ENCODE results near the gene PRAMEF33.
"Not testable (repeated sequence)": the region's sequence is repeated elsewhere in the genome, so short reads cannot be mapped to it uniquely, and the experiment has no call there.

Gene PRAMEF33

GRCh38 chr1:13297216-13297931 lies 6.0 kb upstream of the PRAMEF33 start:
- H3K27me3 ChIP-seq (ENCODE audit: insufficient read depth, low read length, poor library complexity, severe bottlenecking); H3K9me3 ChIP-seq (ENCODE audit: insufficient read depth, low read depth, low read length): not testable (repeated sequence)

GRCh38 chr1:13298699-13299098 lies 4.6 kb upstream of the PRAMEF33 start:
- H3K9me2 ChIP-seq (replicated peaks; ENCODE audit: low read depth, low read length); H3K4me1 ChIP-seq (ENCODE audit: insufficient read depth, low read length, poor library complexity, severe bottlenecking); H3K4me2 ChIP-seq (ENCODE audit: low read depth, low read length, poor library complexity, severe bottlenecking); H3K9ac ChIP-seq (ENCODE audit: low read depth, low read length, poor library complexity, severe bottlenecking); H2AFZ ChIP-seq (ENCODE audit: low read length); H3K79me2 ChIP-seq (ENCODE audit: insufficient read depth, low read length); H3K36me3 ChIP-seq (ENCODE audit: insufficient read depth, low read length); H4K20me1 ChIP-seq (ENCODE audit: insufficient read depth, low read length, poor library complexity, severe bottlenecking); H3F3A ChIP-seq (ENCODE audit: low read depth); H3K9me3 ChIP-seq (ENCODE audit: insufficient read depth, low read depth, low read length); H3K4me3 ChIP-seq (ENCODE audit: low read length, poor library complexity, severe bottlenecking); H3K27me3 ChIP-seq (ENCODE audit: insufficient read depth, low read length, poor library complexity, severe bottlenecking): not testable (repeated sequence)

More at GRCh38 chr1:13297216-13297931, 6.0 kb upstream of the PRAMEF33 start:
- H3K4me2 ChIP-seq (ENCODE audit: low read depth, low read length, poor library complexity, severe bottlenecking); H3K9me2 ChIP-seq (replicated peaks; ENCODE audit: low read depth, low read length); H4K20me1 ChIP-seq (ENCODE audit: insufficient read depth, low read length, poor library complexity, severe bottlenecking); H2AFZ ChIP-seq (ENCODE audit: low read length); H3F3A ChIP-seq (ENCODE audit: low read depth); H3K4me1 ChIP-seq (ENCODE audit: insufficient read depth, low read length, poor library complexity, severe bottlenecking); H3K4me3 ChIP-seq (ENCODE audit: low read length, poor library complexity, severe bottlenecking); H3K9ac ChIP-seq (ENCODE audit: low read depth, low read length, poor library complexity, severe bottlenecking); H3K79me2 ChIP-seq (ENCODE audit: insufficient read depth, low read length); H3K36me3 ChIP-seq (ENCODE audit: insufficient read depth, low read length): not testable (repeated sequence)

- not testable (repeated sequence) for H3K9ac ChIP-seq (ENCODE audit: low read depth, low read length, poor library complexity, severe bottlenecking); H3K4me3 ChIP-seq (ENCODE audit: low read length, poor library complexity, severe bottlenecking); H3K9me2 ChIP-seq (replicated peaks; ENCODE audit: low read depth, low read length); H2AFZ ChIP-seq (ENCODE audit: low read length); H3K27me3 ChIP-seq (ENCODE audit: insufficient read depth, low read length, poor library complexity, severe bottlenecking); H3K4me2 ChIP-seq (ENCODE audit: low read depth, low read length, poor library complexity, severe bottlenecking); H4K20me1 ChIP-seq (ENCODE audit: insufficient read depth, low read length, poor library complexity, severe bottlenecking); H3K4me1 ChIP-seq (ENCODE audit: insufficient read depth, low read length, poor library complexity, severe bottlenecking); H3K36me3 ChIP-seq (ENCODE audit: insufficient read depth, low read length); H3K79me2 ChIP-seq (ENCODE audit: insufficient read depth, low read length); H3K9me3 ChIP-seq (ENCODE audit: insufficient read depth, low read depth, low read length); H3F3A ChIP-seq (ENCODE audit: low read depth)
These were observed 1.1 kb upstream of the PRAMEF33 start for GRCh38 chr1:13302197-13302596.

GRCh38 chr1:13315281-13315680 lies 11.9 kb downstream of the PRAMEF33 start, which contains the start of gene PRAMEF15:
PRAMEF15 (plus strand) TSS chr1:13315581; CDS start chr1:13318408, 2,827 bp downstream.
- H4K20me1 ChIP-seq (ENCODE audit: insufficient read depth, low read length, poor library complexity, severe bottlenecking); H3K79me2 ChIP-seq (ENCODE audit: insufficient read depth, low read length); H3F3A ChIP-seq (ENCODE audit: low read depth); H3K9ac ChIP-seq (ENCODE audit: low read depth, low read length, poor library complexity, severe bottlenecking); H3K4me1 ChIP-seq (ENCODE audit: insufficient read depth, low read length, poor library complexity, severe bottlenecking); H3K4me2 ChIP-seq (ENCODE audit: low read depth, low read length, poor library complexity, severe bottlenecking); H3K9me2 ChIP-seq (replicated peaks; ENCODE audit: low read depth, low read length); H3K9me3 ChIP-seq (ENCODE audit: insufficient read depth, low read depth, low read length); H3K27me3 ChIP-seq (ENCODE audit: insufficient read depth, low read length, poor library complexity, severe bottlenecking); H2AFZ ChIP-seq (ENCODE audit: low read length); H3K36me3 ChIP-seq (ENCODE audit: insufficient read depth, low read length); H3K4me3 ChIP-seq (ENCODE audit: low read length, poor library complexity, severe bottlenecking): not testable (repeated sequence)

GRCh38 chr1:13342496-13342895 lies 39.2 kb downstream of the PRAMEF33 start:
- H3K4me2 ChIP-seq (ENCODE audit: low read depth, low read length, poor library complexity, severe bottlenecking); H2AFZ ChIP-seq (ENCODE audit: low read length); H4K20me1 ChIP-seq (ENCODE audit: insufficient read depth, low read length, poor library complexity, severe bottlenecking); H3K4me3 ChIP-seq (ENCODE audit: low read length, poor library complexity, severe bottlenecking); H3K9ac ChIP-seq (ENCODE audit: low read depth, low read length, poor library complexity, severe bottlenecking); H3K9me3 ChIP-seq (ENCODE audit: insufficient read depth, low read depth, low read length); H3F3A ChIP-seq (ENCODE audit: low read depth); H3K27me3 ChIP-seq (ENCODE audit: insufficient read depth, low read length, poor library complexity, severe bottlenecking); H3K4me1 ChIP-seq (ENCODE audit: insufficient read depth, low read length, poor library complexity, severe bottlenecking); H3K9me2 ChIP-seq (replicated peaks; ENCODE audit: low read depth, low read length); H3K36me3 ChIP-seq (ENCODE audit: insufficient read depth, low read length); H3K79me2 ChIP-seq (ENCODE audit: insufficient read depth, low read length): not testable (repeated sequence)

- H3K4me3 ChIP-seq (ENCODE audit: low read length, poor library complexity, severe bottlenecking); H3K4me2 ChIP-seq (ENCODE audit: low read depth, low read length, poor library complexity, severe bottlenecking); H3K9me3 ChIP-seq (ENCODE audit: insufficient read depth, low read depth, low read length); H4K20me1 ChIP-seq (ENCODE audit: insufficient read depth, low read length, poor library complexity, severe bottlenecking); H3F3A ChIP-seq (ENCODE audit: low read depth); H3K79me2 ChIP-seq (ENCODE audit: insufficient read depth, low read length); H3K9ac ChIP-seq (ENCODE audit: low read depth, low read length, poor library complexity, severe bottlenecking); H3K27me3 ChIP-seq (ENCODE audit: insufficient read depth, low read length, poor library complexity, severe bottlenecking); H3K36me3 ChIP-seq (ENCODE audit: insufficient read depth, low read length); H3K4me1 ChIP-seq (ENCODE audit: insufficient read depth, low read length, poor library complexity, severe bottlenecking); H2AFZ ChIP-seq (ENCODE audit: low read length); H3K9me2 ChIP-seq (replicated peaks; ENCODE audit: low read depth, low read length): not testable (repeated sequence)
These were observed 43.7 kb downstream of the PRAMEF33 start, which contains the start of gene PRAMEF14 for GRCh38 chr1:13347034-13347433. PRAMEF14 (minus strand) TSS chr1:13347134; CDS start chr1:13345314, 1,820 bp downstream.

GRCh38 chr1:13353476-13353875 lies 50.1 kb downstream of the PRAMEF33 start:
- H3K9me2 ChIP-seq (replicated peaks; ENCODE audit: low read depth, low read length); H3K9ac ChIP-seq (ENCODE audit: low read depth, low read length, poor library complexity, severe bottlenecking); H3K4me2 ChIP-seq (ENCODE audit: low read depth, low read length, poor library complexity, severe bottlenecking); H3K4me1 ChIP-seq (ENCODE audit: insufficient read depth, low read length, poor library complexity, severe bottlenecking); H3K4me3 ChIP-seq (ENCODE audit: low read length, poor library complexity, severe bottlenecking); H3K36me3 ChIP-seq (ENCODE audit: insufficient read depth, low read length); H3F3A ChIP-seq (ENCODE audit: low read depth); H3K79me2 ChIP-seq (ENCODE audit: insufficient read depth, low read length); H4K20me1 ChIP-seq (ENCODE audit: insufficient read depth, low read length, poor library complexity, severe bottlenecking); H2AFZ ChIP-seq (ENCODE audit: low read length); H3K27me3 ChIP-seq (ENCODE audit: insufficient read depth, low read length, poor library complexity, severe bottlenecking); H3K9me3 ChIP-seq (ENCODE audit: insufficient read depth, low read depth, low read length): not testable (repeated sequence)

Data from Loucy (cell line).